ENCODE data around the gene C9orf43. TPM values are rescaled to one million over a fixed set of nuclear protein-coding genes. Genes with fewer than 3 reads are reported as not detected.

Gene C9orf43
- polyA plus RNA-seq (2013, experiment 1 of 2), result 0.20 TPM
- 0.14 TPM for polyA plus RNA-seq (2013, experiment 2 of 2)

DNA sequence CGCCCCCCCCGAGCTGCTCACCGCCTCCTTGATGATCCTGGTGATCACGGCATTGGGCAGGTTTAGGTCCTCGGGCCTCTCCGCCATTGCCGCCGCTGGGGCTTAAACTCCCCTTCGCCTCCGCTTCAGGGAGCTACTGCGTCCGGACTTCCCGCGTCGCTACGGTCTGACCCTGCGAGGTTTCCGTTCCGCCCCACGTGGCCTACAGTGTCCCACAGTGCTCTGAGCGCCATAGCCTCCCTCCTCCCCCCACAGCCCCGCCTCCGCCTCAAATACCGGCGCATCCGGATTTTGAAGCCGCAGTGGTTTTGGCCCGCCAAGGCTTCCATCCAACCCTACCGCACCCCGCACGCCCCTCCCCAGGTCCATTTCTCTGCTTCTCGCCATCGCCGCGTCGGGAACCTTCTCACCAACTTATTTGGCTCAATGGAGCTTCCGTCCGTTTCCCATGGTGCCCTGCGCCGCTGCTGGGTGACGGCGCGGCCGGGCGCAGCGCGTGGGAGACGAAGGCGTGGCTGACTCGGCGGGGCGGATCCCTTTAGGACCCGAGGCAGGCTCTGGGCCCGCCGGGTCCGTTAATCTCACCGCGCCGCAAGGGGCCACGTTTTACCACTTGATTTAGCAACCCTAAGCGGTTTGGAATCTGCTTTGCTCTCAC, at the start of gene C9orf43, which contains the start of gene POLE3:
Gene C9orf43, plus strand, starts transcription at position 541 of the 658 bp plus-strand sequence. CDS start 2,747 bp downstream, outside the sequence.
Gene POLE3, minus strand, starts transcription at position 469 of the 658 bp plus-strand sequence. Its CDS starts 382 bp downstream, at position 87.
- Histone ChIP-seq H3K9ac (ENCODE audit: low read depth, low read length, poor library complexity) (peak within 1 kb of the TSS; percentile 98), H3K9me3 (replicated peaks in 1 of 2; ENCODE audit: control insufficient read depth in 2 of 2, insufficient read depth in 1 of 2, low read depth in 1 of 2, low read length in 2 of 2) (no peaks in the 10 kb centered on the region), H3K14ac (ENCODE audit: low read length) (peak within 1 kb of the TSS; percentile 97), H3K4me2 (ENCODE audit: insufficient read depth, low read length, poor library complexity, severe bottlenecking) (peak within 1 kb of the TSS; percentile 84), H4K91ac (ENCODE audit: low read depth, low read length, poor library complexity) (peak within 1 kb of the TSS; percentile 81), H3K36me3 (replicated peaks in 1 of 2; ENCODE audit: control insufficient read depth in 2 of 2, insufficient read depth in 2 of 2, low read length in 2 of 2) (peaks cover 12 to 30% of the 10 kb centered on the region in 2 donors), H3K18ac (ENCODE audit: low read length) (peak within 1 kb of the TSS; percentile 99), H2BK15ac (ENCODE audit: low read length) (peak within 1 kb of the TSS; percentile 51), H3K4me3 (ENCODE audit: low read length in 2 of 2) (peak within 1 kb of the TSS; percentile 88 to 96), H3K79me1 (ENCODE audit: low read depth, low read length) (peaks cover 8% of the 10 kb centered on the region), H2BK120ac (ENCODE audit: low read depth, low read length) (peak within 1 kb of the TSS; percentile 75), H3K27ac (replicated peaks; ENCODE audit: low read length) (peak within 1 kb of the TSS; percentile 98), H2AFZ (ENCODE audit: low read length) (peak within 1 kb of the TSS; percentile 88), H2BK12ac (ENCODE audit: low read length) (peak within 1 kb of the TSS; percentile 32), H2AK5ac (ENCODE audit: low read depth, low read length) (peak within 1 kb of the TSS; percentile 93), H3K23ac (ENCODE audit: low read depth, low read length, poor library complexity) (peak within 1 kb of the TSS; percentile 97), H2BK5ac (ENCODE audit: low read length) (peak within 1 kb of the TSS; percentile 83), H4K8ac (ENCODE audit: low read depth, low read length) (peak within 1 kb of the TSS; percentile 99), H3K27me3 (ENCODE audit: control insufficient read depth in 3 of 3, insufficient read depth in 3 of 3, low read depth in 1 of 3, low read length in 3 of 3) (no peaks in the 10 kb centered on the region), H3K4ac (ENCODE audit: low read length) (no peak within 1 kb of the TSS), H3K4me1 (ENCODE audit: control insufficient read depth in 2 of 2, insufficient read depth in 1 of 2, low read depth in 1 of 2, low read length in 2 of 2) (peaks cover 4 to 9% of the 10 kb centered on the region in 2 donors)
- no CpG with 5 or more reads among the region's 61 CpGs for WGBS, 2 donors (ENCODE audit: extremely low coverage in 2 of 2, insufficient read length in 2 of 2, insufficient replicate concordance in 1 of 2)
- DNase-seq (ENCODE audit: low spot score), result peak; percentile 93

GRCh38 chr9:113361304-113362018, 49.1 kb upstream of the C9orf43 start:
- no peak overlapping the region for H2BK120ac ChIP-seq (ENCODE audit: low read depth, low read length)
- H3K4me1 ChIP-seq (ENCODE audit: control insufficient read depth in 2 of 2, insufficient read depth in 1 of 2, low read depth in 1 of 2, low read length in 2 of 2), result peaks cover 8 to 9% of the 10 kb centered on the region in 2 donors
- no peak overlapping the region for H3K4ac ChIP-seq (ENCODE audit: low read length)
- peaks cover 0 to 36% (median 0%) of the 10 kb centered on the region in 3 experiments for H3K27me3 ChIP-seq (ENCODE audit: control insufficient read depth in 3 of 3, insufficient read depth in 3 of 3, low read depth in 1 of 3, low read length in 3 of 3)
- H3K27ac ChIP-seq (replicated peaks; ENCODE audit: low read length), result no peak overlapping the region
- H3K18ac ChIP-seq (ENCODE audit: low read length), result no peak overlapping the region
- no peak overlapping the region for H3K14ac ChIP-seq (ENCODE audit: low read length)
- no peak overlapping the region for H2AK5ac ChIP-seq (ENCODE audit: low read depth, low read length)
- H3K36me3 ChIP-seq (replicated peaks in 1 of 2; ENCODE audit: control insufficient read depth in 2 of 2, insufficient read depth in 2 of 2, low read length in 2 of 2), result no peaks in the 10 kb centered on the region
- no peak overlapping the region for H2AFZ ChIP-seq (ENCODE audit: low read length)
- H3K4me3 ChIP-seq (ENCODE audit: low read length in 2 of 2), result no peak overlapping the region
- no CpG with 5 or more reads among the region's 7 CpGs for WGBS, 2 donors (ENCODE audit: extremely low coverage in 2 of 2, insufficient read length in 2 of 2, insufficient replicate concordance in 1 of 2)
- DNase-seq (ENCODE audit: low spot score), result no peak
- H3K23ac ChIP-seq (ENCODE audit: low read depth, low read length, poor library complexity), result no peak overlapping the region
- H3K79me1 ChIP-seq (ENCODE audit: low read depth, low read length), result no peaks in the 10 kb centered on the region
- H4K8ac ChIP-seq (ENCODE audit: low read depth, low read length), result no peak overlapping the region
- H4K91ac ChIP-seq (ENCODE audit: low read depth, low read length, poor library complexity), result no peak overlapping the region
- no peak overlapping the region for H3K4me2 ChIP-seq (ENCODE audit: insufficient read depth, low read length, poor library complexity, severe bottlenecking)
- no peak overlapping the region for H2BK5ac ChIP-seq (ENCODE audit: low read length)
- no peaks in the 10 kb centered on the region for H3K9me3 ChIP-seq (replicated peaks in 1 of 2; ENCODE audit: control insufficient read depth in 2 of 2, insufficient read depth in 1 of 2, low read depth in 1 of 2, low read length in 2 of 2)
- H2BK12ac ChIP-seq (ENCODE audit: low read length), result no peak overlapping the region
- H2BK15ac ChIP-seq (ENCODE audit: low read length), result no peak overlapping the region
- H3K9ac ChIP-seq (ENCODE audit: low read depth, low read length, poor library complexity), result no peak overlapping the region

- Histone ChIP-seq H2BK12ac (ENCODE audit: low read length) (no peak overlapping the region), H2AK5ac (ENCODE audit: low read depth, low read length) (no peak overlapping the region), H3K4ac (ENCODE audit: low read length) (no peak overlapping the region), H3K23ac (ENCODE audit: low read depth, low read length, poor library complexity) (no peak overlapping the region), H3K4me2 (ENCODE audit: insufficient read depth, low read length, poor library complexity, severe bottlenecking) (no peak overlapping the region), H3K14ac (ENCODE audit: low read length) (no peak overlapping the region), H2BK5ac (ENCODE audit: low read length) (no peak overlapping the region), H3K4me3 (ENCODE audit: low read length in 2 of 2) (no peak overlapping the region), H4K91ac (ENCODE audit: low read depth, low read length, poor library complexity) (no peak overlapping the region), H2AFZ (ENCODE audit: low read length) (no peak overlapping the region), H2BK15ac (ENCODE audit: low read length) (no peak overlapping the region), H2BK120ac (ENCODE audit: low read depth, low read length) (no peak overlapping the region), H3K9ac (ENCODE audit: low read depth, low read length, poor library complexity) (no peak overlapping the region), H4K8ac (ENCODE audit: low read depth, low read length) (no peak overlapping the region), H3K18ac (ENCODE audit: low read length) (no peak overlapping the region), H3K4me1 (ENCODE audit: control insufficient read depth in 2 of 2, insufficient read depth in 1 of 2, low read depth in 1 of 2, low read length in 2 of 2) (peaks cover 8 to 9% of the 10 kb centered on the region in 2 donors), H3K9me3 (replicated peaks in 1 of 2; ENCODE audit: control insufficient read depth in 2 of 2, insufficient read depth in 1 of 2, low read depth in 1 of 2, low read length in 2 of 2) (no peaks in the 10 kb centered on the region), H3K36me3 (replicated peaks in 1 of 2; ENCODE audit: control insufficient read depth in 2 of 2, insufficient read depth in 2 of 2, low read length in 2 of 2) (no peaks in the 10 kb centered on the region), H3K27ac (replicated peaks; ENCODE audit: low read length) (no peak overlapping the region), H3K79me1 (ENCODE audit: low read depth, low read length) (no peaks in the 10 kb centered on the region), H3K27me3 (ENCODE audit: control insufficient read depth in 3 of 3, insufficient read depth in 3 of 3, low read depth in 1 of 3, low read length in 3 of 3) (peaks cover 0 to 37% (median 0%) of the 10 kb centered on the region in 3 experiments)
- no peak for DNase-seq (ENCODE audit: low spot score)
- no CpG with 5 or more reads among the region's 3 CpGs for WGBS, 2 donors (ENCODE audit: extremely low coverage in 2 of 2, insufficient read length in 2 of 2, insufficient replicate concordance in 1 of 2)
Measured at GRCh38 chr9:113363336-113363735, 47.2 kb upstream of the C9orf43 start.

- H2BK5ac ChIP-seq (ENCODE audit: low read length), result no peak overlapping the region
- no peak overlapping the region for H4K8ac ChIP-seq (ENCODE audit: low read depth, low read length)
- no peak overlapping the region for H3K18ac ChIP-seq (ENCODE audit: low read length)
- H3K4me3 ChIP-seq (ENCODE audit: low read length in 2 of 2), result no peak overlapping the region
- H3K27me3 ChIP-seq (ENCODE audit: control insufficient read depth in 3 of 3, insufficient read depth in 3 of 3, low read depth in 1 of 3, low read length in 3 of 3), result peaks cover 0 to 39% (median 0%) of the 10 kb centered on the region in 3 experiments
- no peak for DNase-seq (ENCODE audit: low spot score)
- H2AK5ac ChIP-seq (ENCODE audit: low read depth, low read length), result no peak overlapping the region
- H3K4me2 ChIP-seq (ENCODE audit: insufficient read depth, low read length, poor library complexity, severe bottlenecking), result no peak overlapping the region
- H2BK120ac ChIP-seq (ENCODE audit: low read depth, low read length), result no peak overlapping the region
- H3K9me3 ChIP-seq (replicated peaks in 1 of 2; ENCODE audit: control insufficient read depth in 2 of 2, insufficient read depth in 1 of 2, low read depth in 1 of 2, low read length in 2 of 2), result no peaks in the 10 kb centered on the region
- no peaks in the 10 kb centered on the region for H3K79me1 ChIP-seq (ENCODE audit: low read depth, low read length)
- WGBS, 2 donors (ENCODE audit: extremely low coverage in 2 of 2, insufficient read length in 2 of 2, insufficient replicate concordance in 1 of 2), result no CpG with 5 or more reads among the region's 1 CpG
- no peak overlapping the region for H3K27ac ChIP-seq (replicated peaks; ENCODE audit: low read length)
- peaks cover 8 to 12% of the 10 kb centered on the region in 2 donors for H3K4me1 ChIP-seq (ENCODE audit: control insufficient read depth in 2 of 2, insufficient read depth in 1 of 2, low read depth in 1 of 2, low read length in 2 of 2)
- H2BK15ac ChIP-seq (ENCODE audit: low read length), result no peak overlapping the region
- H3K14ac ChIP-seq (ENCODE audit: low read length), result no peak overlapping the region
- no peak overlapping the region for H3K9ac ChIP-seq (ENCODE audit: low read depth, low read length, poor library complexity)
- no peak overlapping the region for H3K4ac ChIP-seq (ENCODE audit: low read length)
- no peaks in the 10 kb centered on the region for H3K36me3 ChIP-seq (replicated peaks in 1 of 2; ENCODE audit: control insufficient read depth in 2 of 2, insufficient read depth in 2 of 2, low read length in 2 of 2)
- no peak overlapping the region for H4K91ac ChIP-seq (ENCODE audit: low read depth, low read length, poor library complexity)
- H3K23ac ChIP-seq (ENCODE audit: low read depth, low read length, poor library complexity), result no peak overlapping the region
- H2BK12ac ChIP-seq (ENCODE audit: low read length), result no peak overlapping the region
- no peak overlapping the region for H2AFZ ChIP-seq (ENCODE audit: low read length)
Measured at GRCh38 chr9:113364951-113365350, 45.6 kb upstream of the C9orf43 start.
